HepG2 (cell line): ENCODE results near the gene OR2A25. TPM values are rescaled to one million over a fixed set of nuclear protein-coding genes. Genes with fewer than 3 reads are reported as not detected.

Experiments used
- ATAC-seq: fragments of 200-7000 bp; cut with Tn5 transposase; 3 replicates; pipeline ENCODE4 v1.9.1; 2020; ENCODE audit warnings: mild to moderate bottlenecking, moderate library complexity
- BruUV-seq: library from RNA; stranded (reverse); fragments of 400-500 nt; replicated peaks from 2 replicates; lab custom pipeline; 2021; lab: Mats Ljungman, UMichigan
- CTCF ChIA-PET: fragments of 300-600 bp; formaldehyde crosslinking; extraction: SDS; loops from one replicate; lab custom pipeline; 2021; ENCODE audit warnings: low total read pairs, inconsistent platforms, low intra/inter-chr PET ratio; lab: Yijun Ruan, JAX
- POLR2A ChIA-PET: fragments of 350-600 bp; sonication (Branson Sonifier 250); formaldehyde crosslinking; loops from one replicate; lab custom pipeline; 2020; ENCODE audit warnings: antibody characterized with exemption, inconsistent platforms; lab: Yijun Ruan, JAX
- DNase-seq: peaks from one replicate; pipeline ENCODE4 v3.0.0-alpha.2; 2015; ENCODE audit warnings: low spot score
- FAIRE-seq: peaks from 3 replicates; lab custom pipeline; 2011; peaks lifted over from hg19 to GRCh38; lab: Jason Lieb, UNC
- H2AFZ ChIP-seq: one replicate; pipeline ENCODE4 v1.6.1; 2011; ENCODE audit warnings: low read length, inconsistent platforms
- H3K27ac ChIP-seq: fragments of 300-600 bp; 3 replicates; pipeline ENCODE4 v1.8.0; 2011; ENCODE audit warnings: mixed run types, mild to moderate bottlenecking, mixed read lengths, low read length, inconsistent platforms; ENCODE audit not compliant: insufficient read depth; ENCODE audit errors: extremely low read length
- H3K27me3 ChIP-seq, 2 experiments: fragments of 200-600 bp in 1 of 2; 2 replicates in 1 of 2; 3 replicates in 1 of 2; pipeline versions ENCODE4 v1.6.0 to v1.8.0; 2011; ENCODE audit warnings: low read length in 2 of 2, mild to moderate bottlenecking in 2 of 2, moderate library complexity in 2 of 2, inconsistent platforms in 1 of 2; ENCODE audit not compliant: insufficient read depth in 2 of 2, control insufficient read depth in 1 of 2
- H3K36me3 ChIP-seq, 2 experiments: fragments of 200-600 bp in 1 of 2; replicated peaks in 1 of 2; 2 replicates in 1 of 2; 3 replicates in 1 of 2; pipeline versions ENCODE4 v1.5.1 to v1.8.0; 2011; ENCODE audit warnings: low read length in 2 of 2, inconsistent platforms in 1 of 2; ENCODE audit not compliant: insufficient read depth in 2 of 2, control insufficient read depth in 1 of 2
- H3K4me1 ChIP-seq: 2 replicates; pipeline ENCODE4 v1.5.1; 2012; ENCODE audit warnings: low read length, inconsistent platforms; ENCODE audit not compliant: insufficient read depth
- H3K4me2 ChIP-seq: 2 replicates; pipeline ENCODE4 v1.6.0; 2011; ENCODE audit warnings: low read depth, low read length, inconsistent platforms
- H3K4me3 ChIP-seq, 3 experiments: fragments of 200-600 bp in 1 of 3; sonication (generic), shearing (Covaris generic) in 1 of 3; replicated peaks in 1 of 3; 2 replicates each; pipeline ENCODE4 v1.5.1; 2011 to 2016; ENCODE audit warnings: low read length in 3 of 3, inconsistent platforms in 2 of 3, low read depth in 2 of 3, mild to moderate bottlenecking in 2 of 3, control low read depth in 1 of 3, mixed read lengths in 1 of 3; ENCODE audit not compliant: insufficient read depth in 1 of 3
- H3K79me2 ChIP-seq: one replicate; pipeline ENCODE4 v1.6.1; 2011; ENCODE audit warnings: low read length, inconsistent platforms; ENCODE audit not compliant: insufficient read depth
- H3K9ac ChIP-seq: 2 replicates; pipeline ENCODE4 v1.6.0; 2011; ENCODE audit warnings: mild to moderate bottlenecking, low read depth, low read length, inconsistent platforms; ENCODE audit not compliant: insufficient read depth
- H3K9me3 ChIP-seq: 2 replicates; pipeline ENCODE4 v1.5.1; 2012; ENCODE audit warnings: mild to moderate bottlenecking, low read length
- H4K20me1 ChIP-seq: 2 replicates; pipeline ENCODE4 v1.6.0; 2011; ENCODE audit warnings: inconsistent platforms, mild to moderate bottlenecking, low read length, moderate library complexity; ENCODE audit not compliant: insufficient read depth
- ATF1 ChIP-seq: IDR thresholded peaks from 2 replicates; pipeline ENCODE4 v1.6.1; 2016; ENCODE audit warnings: mild to moderate bottlenecking, control low read depth
- CTCF ChIP-seq: sonication (generic); formaldehyde crosslinking; IDR thresholded peaks from 2 replicates; pipeline ENCODE4 v1.5.0; 2020; ENCODE audit warnings: mild to moderate bottlenecking, missing genetic modification reagents, moderate library complexity
- FOXO4 ChIP-seq: sonication (generic); formaldehyde crosslinking; conservative IDR thresholded peaks from 2 replicates; pipeline ENCODE4 v1.8.1; 2023; ENCODE audit warnings: missing genetic modification reagents
- HMG20A ChIP-seq: IDR thresholded peaks from 2 replicates; pipeline ENCODE4 v1.6.1; 2016; ENCODE audit warnings: borderline replicate concordance
- NCOA2 ChIP-seq: sonication (generic); formaldehyde crosslinking; IDR thresholded peaks from 2 replicates; pipeline ENCODE4 v1.8.0; 2022; ENCODE audit warnings: inconsistent platforms
- SRSF1 ChIP-seq: fragments of 200-400 bp; formaldehyde crosslinking; optimal IDR thresholded peaks from 2 replicates; pipeline ENCODE3; 2017; ENCODE audit warnings: mild to moderate bottlenecking, low read depth, low read length, moderate library complexity
- ZBTB37 ChIP-seq: sonication (generic); formaldehyde crosslinking; IDR thresholded peaks from 2 replicates; pipeline ENCODE4 v1.4.0; 2020; ENCODE audit warnings: mild to moderate bottlenecking, missing genetic modification reagents
- WGBS: methylation state at CpG from one replicate; pipeline ENCODE4 v1.1.6; 2017; ENCODE audit warnings: low lambda C conversion rate; 5-methylcytosine and 5-hydroxymethylcytosine counted together
- in situ Hi-C: cut with HindIII; loops from 2 replicates; pipeline ENCODE4 v1.10.0; 2017; ENCODE audit warnings: low pct_unique_long_range_greater_than_20kb; ENCODE audit not compliant: extremely low pct_ligation_motif_present
- intact Hi-C: fragments of 100-400 bp; cut with micrococcal nuclease; formaldehyde crosslinking; loops from one replicate; pipeline ENCODE4 v1.10.0; 2022; ENCODE audit not compliant: unreplicated experiment
- polyA plus RNA-seq, 8 experiments: library from polyadenylated mRNA; depleted of rRNA in 3 of 8; stranded (reverse) in 7 of 8; unstranded in 1 of 8; fragments of >200 nt; fragmentation: Illumina TruSeq in 4 of 8; extraction: Trizol in 4 of 8; gene quantifications; 2 replicates each; pipeline versions ENCODE4 v1.2.1 to v1.2.3, GENCODE V29; 2011 to 2016; ENCODE audit warnings: low read depth in 4 of 8, missing spikeins in 1 of 8, mixed read lengths in 1 of 8; ENCODE audit not compliant: insufficient read depth in 1 of 8
- total RNA-seq, 5 experiments: library from RNA; depleted of rRNA; stranded (reverse); fragments of >200 nt; fragmentation: Illumina TruSeq; extraction: Trizol; gene quantifications; 2 replicates each; pipeline ENCODE4 v1.2.3, GENCODE V29; 2016; ENCODE audit warnings: low read depth in 1 of 5
- TF ChIP-seq, protein P1 (sequence below): sonication (generic); formaldehyde crosslinking; IDR thresholded peaks from 2 replicates; pipeline ENCODE4 v1.5.1; 2020; ENCODE audit warnings: mild to moderate bottlenecking, missing genetic modification reagents, moderate library complexity
- TF ChIP-seq, protein P2 (sequence below), 2 experiments: sonication (generic) in 1 of 2; formaldehyde crosslinking in 1 of 2; IDR thresholded peaks; 2 replicates each; pipeline versions ENCODE4 v1.4.0 to v1.6.1; 2016 to 2020; ENCODE audit warnings: borderline replicate concordance in 1 of 2, low read depth in 1 of 2, mild to moderate bottlenecking in 1 of 2, missing genetic modification reagents in 1 of 2

The OR2A25 gene
- total and polyA plus RNA-seq, 2 of the 13 experiments (the other 11 are each of a cell fraction or from before 2014, with no cell fraction given) = 0.07 TPM; not detected in 1

DNA sequence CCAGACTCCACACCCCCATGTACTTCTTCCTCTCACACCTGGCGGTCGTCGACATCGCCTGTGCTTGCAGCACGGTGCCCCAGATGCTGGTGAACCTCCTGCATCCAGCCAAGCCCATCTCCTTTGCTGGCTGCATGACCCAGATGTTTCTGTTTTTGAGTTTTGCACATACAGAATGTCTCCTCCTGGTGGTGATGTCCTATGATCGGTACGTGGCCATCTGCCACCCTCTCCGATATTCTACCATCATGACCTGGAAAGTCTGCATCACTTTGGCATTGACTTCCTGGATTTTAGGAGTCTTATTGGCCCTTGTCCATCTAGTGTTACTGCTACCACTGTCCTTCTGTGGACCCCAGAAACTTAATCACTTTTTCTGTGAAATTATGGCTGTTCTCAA, 4.8 kb downstream of the OR2A25 start (continued):
- TF ChIP-seq, protein P1, sequence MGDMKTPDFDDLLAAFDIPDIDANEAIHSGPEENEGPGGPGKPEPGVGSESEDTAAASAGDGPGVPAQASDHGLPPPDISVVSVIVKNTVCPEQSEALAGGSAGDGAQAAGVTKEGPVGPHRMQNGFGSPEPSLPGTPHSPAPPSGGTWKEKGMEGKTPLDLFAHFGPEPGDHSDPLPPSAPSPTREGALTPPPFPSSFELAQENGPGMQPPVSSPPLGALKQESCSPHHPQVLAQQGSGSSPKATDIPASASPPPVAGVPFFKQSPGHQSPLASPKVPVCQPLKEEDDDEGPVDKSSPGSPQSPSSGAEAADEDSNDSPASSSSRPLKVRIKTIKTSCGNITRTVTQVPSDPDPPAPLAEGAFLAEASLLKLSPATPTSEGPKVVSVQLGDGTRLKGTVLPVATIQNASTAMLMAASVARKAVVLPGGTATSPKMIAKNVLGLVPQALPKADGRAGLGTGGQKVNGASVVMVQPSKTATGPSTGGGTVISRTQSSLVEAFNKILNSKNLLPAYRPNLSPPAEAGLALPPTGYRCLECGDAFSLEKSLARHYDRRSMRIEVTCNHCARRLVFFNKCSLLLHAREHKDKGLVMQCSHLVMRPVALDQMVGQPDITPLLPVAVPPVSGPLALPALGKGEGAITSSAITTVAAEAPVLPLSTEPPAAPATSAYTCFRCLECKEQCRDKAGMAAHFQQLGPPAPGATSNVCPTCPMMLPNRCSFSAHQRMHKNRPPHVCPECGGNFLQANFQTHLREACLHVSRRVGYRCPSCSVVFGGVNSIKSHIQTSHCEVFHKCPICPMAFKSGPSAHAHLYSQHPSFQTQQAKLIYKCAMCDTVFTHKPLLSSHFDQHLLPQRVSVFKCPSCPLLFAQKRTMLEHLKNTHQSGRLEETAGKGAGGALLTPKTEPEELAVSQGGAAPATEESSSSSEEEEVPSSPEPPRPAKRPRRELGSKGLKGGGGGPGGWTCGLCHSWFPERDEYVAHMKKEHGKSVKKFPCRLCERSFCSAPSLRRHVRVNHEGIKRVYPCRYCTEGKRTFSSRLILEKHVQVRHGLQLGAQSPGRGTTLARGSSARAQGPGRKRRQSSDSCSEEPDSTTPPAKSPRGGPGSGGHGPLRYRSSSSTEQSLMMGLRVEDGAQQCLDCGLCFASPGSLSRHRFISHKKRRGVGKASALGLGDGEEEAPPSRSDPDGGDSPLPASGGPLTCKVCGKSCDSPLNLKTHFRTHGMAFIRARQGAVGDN (CRISPR knock-in tag) = no peak
- no peak for TF ChIP-seq FOXO4 (CRISPR knock-in tag)
- TF ChIP-seq CTCF (CRISPR knock-in tag) = peak; percentile 29; the same call in 1 of the 2 replicates

GRCh38 chr7:144085978-144086377, 16.4 kb downstream of the OR2A25 start, which contains the start of gene OR2A12:
TSS of gene OR2A12 (plus strand) at chr7:144086278. CDS start at chr7:144095108, 8,830 bp downstream.
- CTCF ChIA-PET = no interaction called here
- H3K4me1 ChIP-seq = no peaks in the 10 kb centered on the region
- no peak within 1 kb of the TSS for H3K9ac ChIP-seq
- no peak for FAIRE-seq
- POLR2A ChIA-PET = no interaction called here
- H2AFZ ChIP-seq = no peak within 1 kb of the TSS
- H3K27me3 ChIP-seq = no peaks in the 10 kb centered on the region
- no peak within 1 kb of the TSS for H3K4me3 ChIP-seq
- in situ Hi-C loops (no loop called here), intact Hi-C loops (no loop called here)
- no peak within 1 kb of the TSS for H3K27ac ChIP-seq
- no peak within 1 kb of the TSS for H3K4me2 ChIP-seq
- no peaks in the 10 kb centered on the region for H3K36me3 ChIP-seq
- H4K20me1 ChIP-seq = no peaks in the 10 kb centered on the region
- 32% methylated on average over 2 of the region's 2 CpGs for WGBS
- no peaks in the 10 kb centered on the region for H3K9me3 ChIP-seq
- ATAC-seq = no peak
- BruUV-seq = no TSS peak
- no peak for DNase-seq
- no peaks in the 10 kb centered on the region for H3K79me2 ChIP-seq
- TF ChIP-seq HMG20A (CRISPR knock-in tag) (no peak), ZBTB37 (CRISPR knock-in tag) (no peak), SRSF1 (no peak), ATF1 (CRISPR knock-in tag) (no peak), NCOA2 (CRISPR knock-in tag) (no peak)
- TF ChIP-seq, protein P2, sequence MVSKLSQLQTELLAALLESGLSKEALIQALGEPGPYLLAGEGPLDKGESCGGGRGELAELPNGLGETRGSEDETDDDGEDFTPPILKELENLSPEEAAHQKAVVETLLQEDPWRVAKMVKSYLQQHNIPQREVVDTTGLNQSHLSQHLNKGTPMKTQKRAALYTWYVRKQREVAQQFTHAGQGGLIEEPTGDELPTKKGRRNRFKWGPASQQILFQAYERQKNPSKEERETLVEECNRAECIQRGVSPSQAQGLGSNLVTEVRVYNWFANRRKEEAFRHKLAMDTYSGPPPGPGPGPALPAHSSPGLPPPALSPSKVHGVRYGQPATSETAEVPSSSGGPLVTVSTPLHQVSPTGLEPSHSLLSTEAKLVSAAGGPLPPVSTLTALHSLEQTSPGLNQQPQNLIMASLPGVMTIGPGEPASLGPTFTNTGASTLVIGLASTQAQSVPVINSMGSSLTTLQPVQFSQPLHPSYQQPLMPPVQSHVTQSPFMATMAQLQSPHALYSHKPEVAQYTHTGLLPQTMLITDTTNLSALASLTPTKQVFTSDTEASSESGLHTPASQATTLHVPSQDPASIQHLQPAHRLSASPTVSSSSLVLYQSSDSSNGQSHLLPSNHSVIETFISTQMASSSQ (IDR thresholded peaks at IDR 0.05; ENCODE audit: low read depth) = no peak
- TF ChIP-seq, protein P2 (CRISPR knock-in tag; IDR thresholded peaks at IDR 0.05; ENCODE audit: borderline replicate concordance) = no peak
